CD4-positive, alpha-beta T cell (primary cell): ENCODE measurements around the gene ZDHHC3. TPM values are rescaled to one million over a fixed set of nuclear protein-coding genes. Genes with fewer than 3 reads are reported as not detected.

Source experiments
- ATAC-seq: fragments of 200-7000 bp; cut with Tn5 transposase; one replicate; pipeline ENCODE4 v1.10.0; 2022; ENCODE audit warnings: mild to moderate bottlenecking; ENCODE audit not compliant: poor library complexity
- CTCF ChIA-PET: fragments of 350-600 bp; sonication (Branson Sonifier 250); formaldehyde crosslinking; loops from one replicate; lab custom pipeline; 2021; ENCODE audit warnings: antibody characterized with exemption, inconsistent platforms; lab: Charles Lee
- POLR2A ChIA-PET: fragments of 350-600 bp; sonication (Branson Sonifier 250); formaldehyde crosslinking; loops from one replicate; lab custom pipeline; 2021; ENCODE audit warnings: antibody characterized with exemption, inconsistent platforms; lab: Charles Lee
- DNase-seq, 14 experiments: peaks; one replicate each; pipeline ENCODE4 v3.0.0-alpha.2; 2013 to 2020; ENCODE audit warnings: mixed read lengths in 2 of 14
- H3K27ac ChIP-seq, 2 donors: one replicate each; pipeline versions ENCODE4 v1.5.1 to v1.7.0; 2013; ENCODE audit warnings: low read length in 2 of 2, low read depth in 1 of 2, mild to moderate bottlenecking in 1 of 2
- H3K27me3 ChIP-seq, 2 experiments: 1 replicate in 1 of 2; 2 replicates in 1 of 2; pipeline versions ENCODE4 v1.6.1 to v1.7.0; 2013; ENCODE audit warnings: low read length in 2 of 2, control low read depth in 1 of 2, mild to moderate bottlenecking in 1 of 2, moderate library complexity in 1 of 2; ENCODE audit not compliant: insufficient read depth in 2 of 2, control insufficient read depth in 1 of 2
- H3K36me3 ChIP-seq: one replicate; pipeline ENCODE4 v1.6.1; 2013; ENCODE audit warnings: low read length, control low read depth; ENCODE audit not compliant: insufficient read depth
- H3K4me1 ChIP-seq: one replicate; pipeline ENCODE4 v1.6.1; 2013; ENCODE audit warnings: low read length, control low read depth; ENCODE audit not compliant: insufficient read depth
- H3K4me3 ChIP-seq: one replicate; pipeline ENCODE4 v1.5.1; 2013; ENCODE audit warnings: mild to moderate bottlenecking, low read length, moderate library complexity
- H3K9me3 ChIP-seq, 2 experiments: 1 replicate in 1 of 2; 2 replicates in 1 of 2; pipeline versions ENCODE4 v1.6.1 to v1.7.0; 2013; ENCODE audit warnings: low read length in 2 of 2, mild to moderate bottlenecking in 2 of 2, control low read depth in 1 of 2, moderate library complexity in 1 of 2; ENCODE audit not compliant: control insufficient read depth in 1 of 2, insufficient read depth in 1 of 2
- H3K27ac Mint-ChIP-seq: one replicate; pipeline ENCODE4 v1.8.0; 2020; ENCODE audit warnings: mixed read lengths
- H3K27me3 Mint-ChIP-seq: one replicate; pipeline ENCODE4 v1.8.0; 2021; ENCODE audit warnings: mixed read lengths
- H3K36me3 Mint-ChIP-seq: one replicate; pipeline ENCODE4 v1.8.0; 2021; ENCODE audit warnings: low read depth, mixed read lengths
- H3K4me1 Mint-ChIP-seq: one replicate; pipeline ENCODE4 v1.8.0; 2021; ENCODE audit warnings: low read depth, mixed read lengths
- H3K4me3 Mint-ChIP-seq: one replicate; pipeline ENCODE4 v1.8.0; 2020; ENCODE audit warnings: mild to moderate bottlenecking, mixed read lengths
- H3K9me3 Mint-ChIP-seq: one replicate; pipeline ENCODE4 v1.8.0; 2020; ENCODE audit warnings: mixed read lengths
- CTCF ChIP-seq: fragments of 200-600 bp; IDR thresholded peaks from one replicate; pipeline ENCODE4 v1.8.0; 2022; ENCODE audit warnings: antibody characterized with exemption, mild to moderate bottlenecking
- intact Hi-C, 2 experiments: fragments of 100-400 bp; cut with DNase I in 1 of 2; cut with micrococcal nuclease in 1 of 2; formaldehyde crosslinking; loops; one replicate each; pipeline versions ENCODE4 v1.15.1 to v1.9.0; 2023 to 2025; cut with DNase I, micrococcal nuclease
- total RNA-seq, 174 experiments: library from RNA in 2 of 174; stranded (reverse) in 2 of 174; gene quantifications; one replicate each; pipeline ENCODE4 v1.2.3 and lab custom pipeline; 2021 to 2026

The ZDHHC3 gene
- total RNA-seq, 2 experiments from 2014 or later = 34.4 to 34.6 TPM

GRCh38 chr3:44932271-44932670 is 43.7 kb downstream of the ZDHHC3 start:
- Mint-ChIP-seq H3K36me3 (peaks cover 76% of the 10 kb centered on the region), H3K27ac (no peak overlapping the region), H3K4me3 (no peak overlapping the region), H3K4me1 (peaks cover 10% of the 10 kb centered on the region), H3K27me3 (no peaks in the 10 kb centered on the region), H3K9me3 (no peaks in the 10 kb centered on the region)
- DNase-seq (no peak), ATAC-seq (no peak)
- intact Hi-C loops = no loop called here
- Histone ChIP-seq H3K36me3 (peaks cover 63% of the 10 kb centered on the region), H3K27ac (no peak overlapping the region), H3K27me3 (no peaks in the 10 kb centered on the region), H3K4me1 (no peaks in the 10 kb centered on the region), H3K4me3 (no peak overlapping the region), H3K9me3 (no peaks in the 10 kb centered on the region)
- ChIA-PET CTCF (no interaction called here), POLR2A (no interaction called here)
- TF ChIP-seq CTCF = no peak

- ChIA-PET POLR2A (no interaction called here), CTCF (no interaction called here)
- Mint-ChIP-seq H3K4me3 (no peak overlapping the region), H3K9me3 (no peaks in the 10 kb centered on the region), H3K27me3 (no peaks in the 10 kb centered on the region), H3K27ac (no peak overlapping the region), H3K4me1 (peaks cover 10% of the 10 kb centered on the region), H3K36me3 (peaks cover 81% of the 10 kb centered on the region)
- no peaks in the 10 kb centered on the region for H3K9me3 ChIP-seq
- H3K4me3 ChIP-seq = no peak overlapping the region
- intact Hi-C loops = no loop called here
- H3K4me1 ChIP-seq = no peaks in the 10 kb centered on the region
- no peaks in the 10 kb centered on the region for H3K27me3 ChIP-seq
- TF ChIP-seq CTCF = no peak
- no peak for DNase-seq
- H3K36me3 ChIP-seq = peaks cover 68% of the 10 kb centered on the region
- no peak overlapping the region for H3K27ac ChIP-seq
- no peak for ATAC-seq
Observed at GRCh38 chr3:44931791-44932190, 44.2 kb downstream of the ZDHHC3 start.

DNA sequence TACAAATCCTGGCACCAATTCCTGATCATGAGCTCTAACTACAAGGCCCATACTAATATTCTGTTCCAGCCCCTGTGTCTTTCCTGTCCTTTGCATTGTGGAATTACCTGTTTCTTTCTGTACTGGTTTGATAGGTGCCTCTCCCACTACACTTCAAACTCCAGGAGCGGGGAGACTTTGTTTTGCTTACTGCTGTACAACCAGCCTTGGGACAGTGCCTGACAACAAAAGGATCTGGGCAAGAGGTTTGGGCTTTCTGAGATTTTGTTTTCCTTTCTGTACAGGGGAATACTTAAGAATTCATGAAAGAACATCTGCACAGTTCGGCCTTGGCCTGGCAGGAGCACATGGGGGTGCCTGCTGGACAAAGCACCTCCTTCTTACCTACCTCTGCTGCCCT is 45.1 kb downstream of the ZDHHC3 start:
- TF ChIP-seq CTCF = no peak
- Mint-ChIP-seq H3K27ac (no peak overlapping the region), H3K9me3 (no peaks in the 10 kb centered on the region), H3K4me1 (peaks cover 2% of the 10 kb centered on the region), H3K27me3 (no peaks in the 10 kb centered on the region), H3K36me3 (peaks cover 81% of the 10 kb centered on the region), H3K4me3 (no peak overlapping the region)
- intact Hi-C loops = no loop called here
- H3K4me1 ChIP-seq = no peaks in the 10 kb centered on the region
- POLR2A ChIA-PET = no interaction called here
- H3K36me3 ChIP-seq = peaks cover 77% of the 10 kb centered on the region
- no peaks in the 10 kb centered on the region for H3K27me3 ChIP-seq
- no peak overlapping the region for H3K4me3 ChIP-seq
- no peaks in the 10 kb centered on the region for H3K9me3 ChIP-seq
- CTCF ChIA-PET = no interaction called here
- H3K27ac ChIP-seq = no peak overlapping the region
- ATAC-seq = no peak
- no peak for DNase-seq
